ENCODE results near the gene LIPN. TPM values are rescaled to one million over a fixed set of nuclear protein-coding genes. Genes with fewer than 3 reads are reported as not detected.
"Not testable (repeated sequence)": the region's sequence is repeated elsewhere in the genome, so short reads cannot be mapped to it uniquely, and the experiment has no call there.

The LIPN gene
- polyA plus RNA-seq, 1 experiment = not detected

GRCh38 chr10:88730864-88731263 lies 29.0 kb upstream of the LIPN start:
- TF ChIP-seq, protein P1, sequence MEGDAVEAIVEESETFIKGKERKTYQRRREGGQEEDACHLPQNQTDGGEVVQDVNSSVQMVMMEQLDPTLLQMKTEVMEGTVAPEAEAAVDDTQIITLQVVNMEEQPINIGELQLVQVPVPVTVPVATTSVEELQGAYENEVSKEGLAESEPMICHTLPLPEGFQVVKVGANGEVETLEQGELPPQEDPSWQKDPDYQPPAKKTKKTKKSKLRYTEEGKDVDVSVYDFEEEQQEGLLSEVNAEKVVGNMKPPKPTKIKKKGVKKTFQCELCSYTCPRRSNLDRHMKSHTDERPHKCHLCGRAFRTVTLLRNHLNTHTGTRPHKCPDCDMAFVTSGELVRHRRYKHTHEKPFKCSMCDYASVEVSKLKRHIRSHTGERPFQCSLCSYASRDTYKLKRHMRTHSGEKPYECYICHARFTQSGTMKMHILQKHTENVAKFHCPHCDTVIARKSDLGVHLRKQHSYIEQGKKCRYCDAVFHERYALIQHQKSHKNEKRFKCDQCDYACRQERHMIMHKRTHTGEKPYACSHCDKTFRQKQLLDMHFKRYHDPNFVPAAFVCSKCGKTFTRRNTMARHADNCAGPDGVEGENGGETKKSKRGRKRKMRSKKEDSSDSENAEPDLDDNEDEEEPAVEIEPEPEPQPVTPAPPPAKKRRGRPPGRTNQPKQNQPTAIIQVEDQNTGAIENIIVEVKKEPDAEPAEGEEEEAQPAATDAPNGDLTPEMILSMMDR (IDR thresholded peaks at IDR 0.05; ENCODE audit: low read depth, low read length) = no peak
- POLR2A ChIA-PET = no interaction called here
- no peak for DNase-seq (ENCODE audit: low read depth, low spot score)
- CTCF ChIA-PET = no interaction called here
- H3K27me3 ChIP-seq (ENCODE audit: control insufficient read depth, insufficient read depth, low read length) = peaks cover 8% of the 10 kb centered on the region
- no peak overlapping the region for H3K27ac ChIP-seq (ENCODE audit: low read depth, low read length)
- H3K9me3 ChIP-seq (ENCODE audit: control insufficient read depth, insufficient read depth, low read length) = peaks cover 5% of the 10 kb centered on the region; the same call in 1 of the 2 replicates
- H3K4me3 ChIP-seq (ENCODE audit: low read depth, low read length) = no peak overlapping the region

DNA sequence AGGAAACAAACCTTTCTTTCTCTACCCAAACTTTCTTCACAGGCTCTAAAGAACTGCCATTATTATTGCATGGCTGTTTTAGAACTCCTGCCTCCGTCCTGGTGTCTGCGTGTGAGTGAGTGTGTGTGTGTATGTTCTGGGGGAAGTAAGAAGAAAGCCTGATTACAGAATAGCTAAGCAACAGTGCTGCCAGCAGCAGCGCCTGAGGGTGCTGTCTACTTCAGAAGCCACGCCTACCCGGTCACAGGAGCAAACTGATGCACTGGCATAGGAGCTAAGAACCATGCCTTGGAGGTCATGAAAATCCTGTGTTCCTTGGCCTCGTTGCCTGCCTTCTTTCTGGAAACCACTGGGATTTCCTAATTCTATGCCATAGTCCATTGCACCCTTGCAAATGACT lies 28.5 kb upstream of the LIPN start:
- TF ChIP-seq, protein P1 (IDR thresholded peaks at IDR 0.05; ENCODE audit: low read depth, low read length) = no peak
- CTCF ChIA-PET = no interaction called here
- POLR2A ChIA-PET = no interaction called here
- H3K9me3 ChIP-seq (ENCODE audit: control insufficient read depth, insufficient read depth, low read length) = peaks cover 5% of the 10 kb centered on the region; the same call in 1 of the 2 replicates
- H3K27ac ChIP-seq (ENCODE audit: low read depth, low read length) = no peak overlapping the region
- no peak overlapping the region for H3K4me3 ChIP-seq (ENCODE audit: low read depth, low read length)
- DNase-seq (ENCODE audit: low read depth, low spot score) = no peak
- H3K27me3 ChIP-seq (ENCODE audit: control insufficient read depth, insufficient read depth, low read length) = peaks cover 6% of the 10 kb centered on the region

GRCh38 chr10:88733215-88733614 lies 26.6 kb upstream of the LIPN start:
- TF ChIP-seq, protein P1 (IDR thresholded peaks at IDR 0.05; ENCODE audit: low read depth, low read length) = no peak
- peaks cover 4% of the 10 kb centered on the region for H3K27me3 ChIP-seq (ENCODE audit: control insufficient read depth, insufficient read depth, low read length)
- peaks cover 3% of the 10 kb centered on the region; the same call in 1 of the 2 replicates for H3K9me3 ChIP-seq (ENCODE audit: control insufficient read depth, insufficient read depth, low read length)
- ChIA-PET POLR2A (no interaction called here), CTCF (interaction anchor here (0.9 kb wide), 1 partner anchor 46 kb away, joined by 3 read pairs; no protein-coding TSS in a partner anchor)
- H3K27ac ChIP-seq (ENCODE audit: low read depth, low read length) = no peak overlapping the region
- no peak for DNase-seq (ENCODE audit: low read depth, low spot score)
- no peak overlapping the region for H3K4me3 ChIP-seq (ENCODE audit: low read depth, low read length)

DNA sequence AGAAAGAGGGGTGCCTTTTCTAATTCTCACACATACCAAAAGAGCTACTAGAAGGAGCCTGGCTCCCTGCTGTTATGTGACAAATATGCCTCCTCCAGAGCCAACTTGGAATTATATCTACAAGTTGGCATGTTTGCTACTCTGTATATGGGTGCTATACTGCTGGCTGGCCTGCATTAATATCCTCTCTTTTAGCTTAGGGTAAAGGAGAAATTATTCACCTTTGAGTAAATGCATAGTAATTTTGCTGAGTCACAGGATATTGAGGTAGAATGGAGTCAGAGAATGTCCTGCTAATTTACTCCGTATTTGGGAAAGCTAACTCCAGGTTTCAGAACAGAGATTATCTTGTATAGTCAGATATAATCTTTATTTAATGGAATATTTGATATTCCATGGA lies 24.2 kb upstream of the LIPN start:
- TF ChIP-seq, protein P1 (IDR thresholded peaks at IDR 0.05; ENCODE audit: low read depth, low read length) = no peak
- Histone ChIP-seq H3K9me3 (ENCODE audit: control insufficient read depth, insufficient read depth, low read length) (no peaks in the 10 kb centered on the region), H3K27me3 (ENCODE audit: control insufficient read depth, insufficient read depth, low read length) (no peaks in the 10 kb centered on the region), H3K4me3 (ENCODE audit: low read depth, low read length) (no peak overlapping the region), H3K27ac (ENCODE audit: low read depth, low read length) (no peak overlapping the region)
- ChIA-PET POLR2A (no interaction called here), CTCF (no interaction called here)
- DNase-seq (ENCODE audit: low read depth, low spot score) = no peak

DNA sequence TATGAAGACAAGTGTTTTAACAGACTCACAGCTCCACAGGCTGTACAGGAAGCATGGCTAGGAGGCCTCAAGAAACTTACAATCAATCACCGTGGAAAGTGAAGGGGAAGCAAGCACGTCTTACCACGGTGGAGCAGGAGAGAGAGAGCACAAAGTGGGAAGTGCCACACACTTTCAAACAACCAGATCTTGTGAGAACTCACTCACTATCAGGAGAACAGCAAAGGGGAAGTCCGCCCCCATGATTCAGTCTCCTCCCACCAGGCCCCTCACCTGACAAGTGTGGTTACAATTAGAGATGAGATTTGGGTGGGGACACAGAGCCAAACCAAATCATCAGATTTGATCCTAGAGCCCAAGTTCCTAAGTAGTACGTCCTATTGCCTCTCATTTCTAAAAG lies 17.9 kb upstream of the LIPN start:
- H3K27ac ChIP-seq (ENCODE audit: low read depth, low read length); DNase-seq (ENCODE audit: low read depth, low spot score); H3K9me3 ChIP-seq (ENCODE audit: control insufficient read depth, insufficient read depth, low read length); POLR2A ChIA-PET; H3K4me3 ChIP-seq (ENCODE audit: low read depth, low read length): not testable (repeated sequence)
- H3K27me3 ChIP-seq (ENCODE audit: control insufficient read depth, insufficient read depth, low read length) = peaks cover 11% of the 10 kb centered on the region
- CTCF ChIA-PET = interaction anchor here (1.0 kb wide), 1 partner anchor 159 kb away, joined by 3 read pairs; the partner anchor contains the start of gene RNLS

- H3K27me3 ChIP-seq (ENCODE audit: control insufficient read depth, insufficient read depth, low read length) = peaks cover 11% of the 10 kb centered on the region
- POLR2A ChIA-PET = no interaction called here
- CTCF ChIA-PET = interaction anchor here (1.0 kb wide), 1 partner anchor 160 kb away, joined by 3 read pairs; the partner anchor contains the start of gene RNLS
- no peak for DNase-seq (ENCODE audit: low read depth, low spot score)
- H3K4me3 ChIP-seq (ENCODE audit: low read depth, low read length) = no peak overlapping the region
- no peaks in the 10 kb centered on the region for H3K9me3 ChIP-seq (ENCODE audit: control insufficient read depth, insufficient read depth, low read length)
- no peak overlapping the region for H3K27ac ChIP-seq (ENCODE audit: low read depth, low read length)
- TF ChIP-seq, protein P1 (IDR thresholded peaks at IDR 0.05; ENCODE audit: low read depth, low read length) = no peak
Observed at GRCh38 chr10:88742448-88742847, 17.4 kb upstream of the LIPN start.
